Erythroblast (primary cell): Measurements from ENCODE around the gene SHANK2.

Experiments used
- DNase-seq, 2 experiments: peaks; one replicate each; lab custom pipeline; 2025; lab: John Stamatoyannopoulos, UW
- GATA1 ChIP-seq: IDR thresholded peaks from 2 replicates; pipeline ENCODE4 v1.6.1; 2011; ENCODE audit warnings: low read depth, mild to moderate bottlenecking, control low read depth, low read length, moderate library complexity
- POLR2A ChIP-seq: IDR thresholded peaks from 2 replicates; pipeline ENCODE4 v1.6.1; 2011; ENCODE audit warnings: mild to moderate bottlenecking, low read length

Gene SHANK2

DNA sequence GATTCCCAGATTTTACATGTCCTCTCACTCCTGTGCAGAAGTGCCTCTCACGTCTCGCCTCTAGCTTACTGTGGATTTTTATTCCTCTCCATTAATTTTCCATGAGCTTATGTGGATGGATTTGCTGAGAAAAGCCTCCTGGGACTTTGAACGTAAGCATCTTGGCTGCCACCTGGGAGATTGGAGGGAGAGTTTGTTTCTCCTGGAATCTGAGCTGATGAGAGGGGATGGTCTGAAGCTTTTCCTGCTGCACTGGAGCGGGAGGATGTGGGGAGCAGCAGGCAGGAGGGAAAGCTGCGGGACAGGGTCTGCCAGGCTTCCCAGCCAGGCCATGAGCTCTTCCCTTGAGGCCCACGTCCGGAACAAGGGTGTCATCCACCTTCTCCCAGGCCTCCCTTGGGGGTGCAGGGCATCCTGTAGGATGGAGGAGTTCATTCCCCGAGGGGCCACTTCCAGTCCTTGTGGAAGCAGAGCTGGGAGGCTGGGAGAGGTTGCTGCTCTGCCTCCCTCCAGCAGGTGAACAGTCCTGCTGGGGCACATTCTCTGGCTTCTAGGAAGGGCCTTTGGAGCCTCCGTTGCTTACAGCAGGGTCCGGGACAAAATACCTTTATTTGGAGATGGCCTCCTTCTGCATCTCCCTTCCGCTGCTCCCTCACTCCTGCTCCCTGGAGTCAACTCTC lies 3.6 kb upstream of the SHANK2 start:
- TF ChIP-seq GATA1, result no peak
- DNase-seq, result no peak

DNA sequence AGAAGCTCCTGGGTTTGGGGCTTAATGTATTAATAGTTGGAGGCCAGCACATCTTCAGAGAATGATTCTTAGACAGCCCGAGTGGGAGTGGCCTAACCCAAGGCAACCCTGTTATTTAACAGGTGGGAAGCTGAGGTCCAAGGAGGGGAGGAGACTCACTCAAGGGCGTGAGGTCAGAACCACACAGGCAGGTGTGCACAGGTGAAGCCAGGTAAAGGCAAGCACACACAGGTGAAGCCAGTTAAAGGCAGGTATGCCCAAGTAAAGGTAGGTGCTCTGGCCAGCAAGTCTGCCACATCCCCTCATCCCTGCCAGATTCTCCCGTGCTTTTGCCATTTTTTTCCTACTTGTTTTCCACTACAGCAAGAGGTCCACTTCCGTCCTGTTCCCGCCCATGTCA lies 2.9 kb upstream of the SHANK2 start:
- TF ChIP-seq POLR2A, result no peak
- TF ChIP-seq GATA1, result no peak

DNA sequence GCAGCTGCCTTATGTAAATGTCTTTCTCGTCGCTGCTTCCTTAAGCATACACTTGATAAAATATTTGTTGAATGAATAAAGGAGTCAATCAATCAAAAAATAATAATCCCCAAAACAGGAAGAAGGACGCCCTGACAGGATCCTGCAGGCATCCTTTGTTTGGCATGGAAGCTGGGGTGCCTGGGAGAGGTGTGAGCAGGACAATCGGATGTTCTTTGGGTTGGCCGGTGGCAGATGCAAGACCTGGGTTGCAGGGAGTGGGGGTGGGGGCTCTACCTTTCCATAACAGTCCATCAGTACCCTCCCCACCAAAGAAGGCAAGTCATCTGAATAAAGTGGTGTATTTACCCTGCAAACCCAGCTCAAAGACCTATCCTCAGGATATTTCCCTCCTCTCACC lies 1.4 kb upstream of the SHANK2 start:
- no peak for TF ChIP-seq POLR2A
- TF ChIP-seq GATA1, result no peak
- no peak for DNase-seq

More for the DNA sequence above, 2.9 kb upstream of the SHANK2 start:
- no peak for DNase-seq

DNA sequence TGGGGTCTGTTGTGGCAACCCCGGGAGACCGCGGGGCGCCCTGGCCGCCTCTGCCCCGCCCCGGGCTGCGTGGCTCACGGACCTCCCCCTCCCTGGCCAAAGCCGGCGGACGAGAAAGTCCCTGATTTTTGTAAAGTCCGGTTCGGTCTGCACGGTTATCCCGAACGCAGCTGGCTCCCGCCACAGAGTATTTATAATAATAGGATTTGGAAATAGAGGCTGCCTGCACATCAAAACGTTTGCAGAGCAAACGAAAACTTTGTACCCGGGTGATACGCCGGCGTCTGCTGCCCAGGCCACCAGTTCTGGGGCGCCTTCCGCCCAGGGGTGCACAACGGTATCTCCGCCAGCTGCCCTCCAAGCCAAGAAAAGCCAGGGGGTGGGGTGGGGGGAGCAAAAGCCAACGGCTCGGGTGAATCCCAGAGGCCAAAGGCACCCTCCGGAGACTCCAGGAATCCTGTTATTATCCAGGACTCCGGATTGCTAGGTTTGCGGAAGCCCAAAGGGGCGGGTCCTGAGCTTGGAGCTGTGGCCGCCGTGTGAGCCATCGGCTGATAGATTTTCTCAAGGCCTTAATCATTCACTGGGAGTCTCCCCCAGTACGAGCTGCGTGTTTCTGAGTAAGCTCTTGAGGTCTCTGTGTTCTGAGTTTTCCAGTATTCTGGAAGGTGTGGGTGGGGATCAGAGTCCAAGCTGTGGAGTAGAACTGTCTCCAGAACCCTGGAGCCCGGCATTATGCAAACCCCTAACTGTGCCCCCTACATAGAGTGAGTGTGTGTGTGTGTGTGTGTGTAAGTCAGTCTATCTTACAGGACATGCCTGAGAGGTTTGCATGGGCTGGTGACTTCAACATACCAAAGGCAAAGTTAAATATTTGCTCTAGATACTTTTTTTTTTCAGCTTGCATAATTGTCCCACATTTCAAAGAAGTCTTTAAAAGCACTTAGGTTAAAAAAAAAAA lies 673 bp upstream of the SHANK2 start:
- TF ChIP-seq GATA1, result no peak
- TF ChIP-seq POLR2A, result no peak
- DNase-seq, result no peak

DNA sequence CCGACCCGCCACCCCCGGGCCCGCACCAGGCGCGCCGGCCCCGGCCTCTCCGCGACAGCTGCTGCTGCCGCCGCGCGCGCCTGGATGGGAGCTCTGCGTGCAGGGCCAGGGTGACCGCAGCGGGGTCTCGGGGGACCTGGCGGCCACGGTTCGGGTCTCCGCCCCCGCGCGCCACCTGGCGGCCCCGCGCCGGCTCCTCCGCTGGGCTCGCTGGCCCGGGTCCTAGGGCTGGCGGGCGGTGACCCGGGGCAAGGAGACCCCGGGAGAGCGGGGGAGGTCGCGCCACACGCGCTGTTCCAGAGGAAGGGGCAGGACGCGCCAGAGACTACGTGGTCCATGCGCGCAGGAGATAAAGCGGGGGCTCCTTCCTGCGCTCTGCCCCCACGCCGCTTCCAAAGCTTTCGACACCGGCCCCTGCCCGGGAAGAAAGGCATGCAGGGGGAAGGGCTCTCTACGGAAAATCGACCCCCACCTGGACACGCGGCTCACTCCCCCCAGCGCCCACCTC lies 562 bp downstream of the SHANK2 start:
- TF ChIP-seq POLR2A, result no peak
- TF ChIP-seq GATA1, result no peak
- DNase-seq, result no peak

DNA sequence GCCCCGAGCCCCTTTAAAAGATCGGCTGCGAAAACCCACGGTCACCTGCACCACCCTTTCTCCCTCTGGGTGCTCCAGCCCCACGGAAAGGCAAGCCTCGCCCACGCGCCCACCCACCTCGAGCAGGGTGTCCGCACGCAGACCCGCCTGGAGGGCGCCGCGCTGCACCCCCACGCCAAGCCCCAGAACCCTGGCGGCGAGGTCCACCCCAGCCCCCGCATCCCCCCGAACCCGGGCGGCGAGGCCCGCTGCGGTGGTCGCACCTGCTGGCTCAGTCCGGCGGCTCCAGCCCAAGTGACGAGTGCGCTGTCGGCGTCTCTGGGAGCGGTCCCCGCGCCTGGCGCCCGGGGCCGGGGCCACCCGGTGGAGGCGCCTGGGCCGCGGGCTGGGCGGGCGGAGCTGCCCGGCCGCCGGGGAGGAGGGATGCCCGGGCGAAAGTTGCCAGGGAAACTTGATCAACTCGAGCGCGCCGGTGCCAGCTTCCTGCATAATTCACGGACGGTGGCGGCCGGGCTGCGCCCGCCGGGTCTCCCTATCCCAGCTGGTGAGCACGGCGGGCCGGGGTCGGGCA lies 1.1 kb downstream of the SHANK2 start:
- DNase-seq, result no peak
- TF ChIP-seq POLR2A, result no peak
- no peak for TF ChIP-seq GATA1

DNA sequence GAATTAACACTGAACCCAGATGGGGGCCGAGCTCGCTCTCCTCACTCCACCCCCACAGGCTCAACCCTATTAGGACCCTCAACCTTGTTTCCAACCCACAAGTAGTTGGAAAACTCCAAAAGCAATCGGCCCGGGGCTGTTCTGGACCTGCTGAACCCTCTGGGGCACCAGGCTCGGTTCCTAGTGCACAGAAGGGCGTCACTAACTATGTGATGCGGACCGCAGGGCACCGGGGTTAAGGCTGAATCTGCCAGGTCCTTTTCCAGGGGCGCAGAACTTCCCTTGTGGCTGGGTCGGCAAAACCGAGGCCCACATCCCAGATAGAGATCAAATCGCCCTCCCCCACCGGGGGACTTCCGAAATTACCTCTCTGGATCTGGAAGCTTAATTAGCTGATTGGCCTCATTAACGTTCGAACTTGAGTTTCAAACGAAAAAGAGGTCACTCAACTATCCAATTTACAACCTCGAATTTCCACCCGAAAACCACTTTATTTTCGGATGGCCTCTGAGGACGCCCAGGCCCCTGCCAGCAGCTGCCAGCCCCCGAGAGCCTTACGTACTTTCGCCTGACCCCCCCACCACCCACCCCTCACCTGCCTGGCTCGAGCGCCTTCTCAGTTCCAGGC lies 1.7 kb downstream of the SHANK2 start:
- no peak for DNase-seq
- no peak for TF ChIP-seq GATA1
- TF ChIP-seq POLR2A, result no peak

DNA sequence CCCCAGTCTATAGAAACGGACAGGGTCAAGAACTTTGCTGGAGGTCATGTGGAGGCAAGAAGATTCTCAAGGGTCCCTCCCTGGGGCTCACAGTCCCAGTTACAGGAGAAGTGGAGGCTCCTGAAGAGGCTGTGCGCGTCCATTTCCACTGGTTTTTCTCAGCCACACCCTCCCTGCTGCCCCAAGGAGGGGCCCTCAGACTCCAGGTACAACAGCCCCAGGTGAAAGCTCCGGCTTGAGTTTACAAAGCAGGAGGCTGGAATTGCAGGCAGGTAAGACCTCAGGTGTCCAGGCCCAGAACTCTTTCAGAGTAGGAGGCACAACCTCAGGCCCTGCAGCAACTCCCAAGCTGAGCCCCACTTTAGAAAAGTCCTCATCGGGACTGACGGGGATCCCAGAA lies 3.1 kb downstream of the SHANK2 start:
- DNase-seq, result no peak
- TF ChIP-seq POLR2A (no peak), GATA1 (no peak)

DNA sequence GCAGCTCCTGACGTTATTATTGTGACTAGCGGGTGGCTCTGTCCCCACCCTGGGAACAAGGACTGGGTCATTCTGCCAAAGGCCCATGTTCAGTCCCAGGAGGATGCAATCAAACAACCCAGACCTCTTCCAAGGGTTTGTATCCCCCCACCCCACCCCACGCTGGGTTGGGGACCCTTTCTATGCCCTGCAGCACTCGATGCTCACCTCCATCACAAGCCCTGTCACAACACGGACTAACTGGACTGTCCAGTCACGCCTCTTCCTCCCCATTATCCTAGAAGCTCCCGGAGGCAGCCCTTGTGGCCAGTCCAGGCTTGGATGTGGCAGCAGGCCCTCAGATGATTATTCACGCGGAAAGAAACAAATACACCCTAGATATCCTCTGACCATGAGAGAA lies 3.7 kb downstream of the SHANK2 start:
- no peak for TF ChIP-seq GATA1
- TF ChIP-seq POLR2A, result no peak
- DNase-seq, result no peak

DNA sequence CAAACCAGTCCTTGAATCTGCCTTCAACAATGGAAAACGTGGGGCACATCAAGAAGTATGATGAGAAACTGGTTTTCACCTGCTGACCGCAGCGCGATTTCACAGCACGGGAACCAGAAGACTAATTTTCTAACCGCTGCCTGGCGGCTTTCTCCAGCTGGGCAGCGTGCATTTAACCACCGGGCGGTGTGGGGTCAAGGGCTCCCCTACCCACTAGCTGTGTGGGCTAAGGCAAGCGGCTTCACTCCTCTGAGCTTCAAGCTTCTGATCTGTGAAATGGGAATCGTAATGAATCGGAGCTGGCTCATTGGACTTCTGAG lies 4.2 kb downstream of the SHANK2 start:
- TF ChIP-seq GATA1, result no peak
- TF ChIP-seq POLR2A, result no peak
- DNase-seq, result no peak

DNA sequence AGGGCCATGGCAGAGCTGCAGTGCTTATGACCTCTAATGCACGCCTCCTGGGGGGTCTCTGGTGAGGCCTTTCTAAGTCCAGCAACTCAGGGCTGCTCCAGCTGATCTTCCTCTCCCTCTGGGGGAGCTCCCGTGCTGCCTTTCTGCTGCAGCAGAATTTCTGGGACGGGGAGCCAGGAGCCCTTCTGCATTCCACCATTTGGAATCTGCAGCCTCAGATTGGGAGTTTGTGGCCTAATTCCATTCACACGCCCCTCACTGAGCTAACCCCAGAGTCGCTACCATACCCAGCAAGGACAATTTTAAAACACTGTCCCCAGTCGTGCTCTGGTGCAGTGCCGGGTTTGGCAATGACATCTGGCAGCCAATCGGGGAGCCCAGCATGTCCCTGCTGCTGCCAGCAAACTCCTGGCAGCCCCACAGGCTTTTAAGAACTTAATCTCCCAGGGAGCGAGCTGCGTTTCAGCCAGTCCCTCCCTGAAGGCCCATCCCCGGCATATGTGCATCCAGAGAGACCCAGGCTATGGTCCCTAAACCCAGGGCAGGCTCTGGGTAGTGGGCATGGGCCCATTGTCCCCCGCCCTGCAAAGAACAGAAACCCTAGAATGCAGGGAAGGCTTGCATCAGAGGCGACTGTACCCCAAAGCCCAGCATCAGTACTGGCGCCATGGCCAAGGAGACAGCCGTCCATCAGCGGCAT lies 4.7 kb downstream of the SHANK2 start:
- TF ChIP-seq GATA1, result no peak
- TF ChIP-seq POLR2A, result no peak
- no peak for DNase-seq

DNA sequence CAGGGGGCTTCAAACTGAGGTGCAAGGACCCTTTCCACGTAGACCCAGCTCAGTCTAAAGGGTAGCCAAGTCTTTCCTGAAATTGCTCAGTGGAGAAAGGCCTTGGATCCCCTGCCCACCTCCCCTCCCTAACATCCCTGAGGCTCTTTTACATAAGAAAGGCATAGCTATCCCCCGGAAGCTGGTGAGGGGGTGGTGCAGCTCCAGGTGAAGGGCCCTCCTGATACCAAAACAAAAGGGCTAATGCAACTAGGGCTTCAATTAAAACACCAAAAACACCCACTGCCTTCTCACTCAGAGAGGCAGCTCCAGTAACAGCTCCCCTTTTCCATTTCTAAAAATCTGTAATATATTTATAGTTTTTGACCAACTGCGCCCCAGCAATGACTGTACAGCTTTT lies 5.8 kb downstream of the SHANK2 start:
- no peak for TF ChIP-seq GATA1
- no peak for TF ChIP-seq POLR2A

More for the DNA sequence above, 5.8 kb downstream of the SHANK2 start:
- no peak for DNase-seq
